CD4-positive, alpha-beta T cell treated with Interleukin-6 at 100 ng/mL for 8 hours (primary cell): ENCODE data around the gene TRAPPC5.

Experiments used
- DNase-seq: peaks from one replicate; pipeline ENCODE4 v3.0.0-alpha.2; 2020; ENCODE audit warnings: mixed read lengths, low spot score

Gene TRAPPC5

DNA sequence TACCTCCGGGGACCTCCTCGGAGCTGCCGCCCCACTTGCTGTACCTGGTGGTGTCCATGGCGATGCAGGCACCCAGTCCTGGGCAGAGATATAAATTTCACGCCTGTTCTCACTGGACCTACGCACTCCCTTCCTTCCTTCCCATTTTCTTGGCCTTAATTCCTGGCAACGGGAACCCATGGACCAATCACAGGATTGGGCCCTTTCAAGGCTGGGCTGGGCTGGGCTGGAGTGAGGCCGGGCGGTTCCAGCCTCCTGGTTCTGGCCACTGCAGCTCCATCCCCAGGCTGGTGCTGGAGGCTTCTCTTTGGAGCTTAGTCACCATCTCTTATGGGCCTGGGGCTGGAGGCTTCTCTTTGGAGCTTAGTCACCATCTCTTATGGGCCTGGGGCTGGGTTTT is 51.4 kb downstream of the TRAPPC5 start, which contains the start of gene CLEC4G:
CLEC4G (minus strand) TSS at position 66 of the 400 bp plus-strand sequence; CDS start at position 58, 8 bp downstream.
- no peak for DNase-seq

DNA sequence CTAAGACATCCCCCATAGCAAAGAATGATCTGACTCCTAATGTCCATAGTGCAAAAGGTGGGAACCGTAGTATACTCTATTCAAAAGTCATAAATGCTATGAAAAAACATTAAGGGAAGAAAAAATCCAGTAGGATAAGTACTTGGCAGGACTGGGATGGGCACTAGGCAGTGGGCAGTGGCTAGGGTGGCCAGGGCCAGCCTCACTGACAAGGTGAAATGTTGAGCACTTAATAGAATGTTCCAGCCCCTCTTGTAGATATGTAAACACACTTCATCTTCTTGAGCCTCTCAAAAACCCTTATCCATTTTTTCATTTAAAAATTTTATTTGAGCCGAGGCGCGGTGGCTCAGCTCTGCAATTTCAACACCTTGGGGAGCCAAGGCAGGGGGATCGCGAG is 52.7 kb downstream of the TRAPPC5 start:
- no peak for DNase-seq

DNA sequence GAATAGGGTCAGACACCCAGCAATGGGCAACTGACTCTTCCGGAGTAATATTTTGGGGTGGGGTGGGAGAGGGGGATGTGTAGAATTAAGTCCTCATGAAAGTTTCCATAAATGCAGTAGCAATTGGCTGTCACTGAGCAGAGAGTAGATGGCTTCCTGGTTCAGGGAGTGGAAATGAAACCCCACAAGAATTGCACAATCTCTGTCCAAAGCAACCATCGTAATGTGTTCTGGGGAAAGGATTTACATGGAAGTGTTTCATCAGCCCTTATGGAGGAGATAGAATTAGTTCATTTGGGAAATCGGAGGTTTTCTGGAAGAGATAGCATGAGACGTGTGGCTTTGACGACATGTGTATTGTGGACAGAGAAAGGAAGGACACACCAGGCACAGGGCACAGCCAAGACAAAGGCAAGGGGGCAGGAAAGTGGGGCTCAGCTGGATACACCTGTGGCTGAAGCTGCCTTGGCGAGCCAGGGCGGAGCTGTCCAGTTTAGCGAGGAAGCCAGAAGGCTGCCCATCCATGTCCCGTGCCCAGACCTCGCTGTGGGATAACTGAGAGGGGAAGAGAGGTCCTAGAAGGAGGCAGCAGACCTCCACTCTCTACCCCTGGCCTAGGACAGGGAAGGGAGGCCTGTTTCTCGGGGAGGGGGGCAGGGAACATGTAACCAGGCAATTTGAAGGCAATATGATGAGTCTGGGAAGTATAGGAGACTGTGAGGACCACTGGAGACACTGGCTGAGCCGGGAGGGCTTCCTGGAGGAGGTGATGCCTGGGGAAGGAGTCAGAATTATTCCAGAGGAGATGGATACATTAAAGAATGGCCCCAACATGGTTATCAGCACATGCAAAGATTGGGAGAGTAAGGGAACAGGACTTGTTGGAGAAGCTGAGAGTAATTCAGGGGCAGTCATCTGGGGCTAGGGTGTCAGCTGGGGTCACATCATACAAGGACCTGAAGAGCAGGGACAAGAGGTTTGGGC is 53.9 kb downstream of the TRAPPC5 start:
- no peak for DNase-seq

DNA sequence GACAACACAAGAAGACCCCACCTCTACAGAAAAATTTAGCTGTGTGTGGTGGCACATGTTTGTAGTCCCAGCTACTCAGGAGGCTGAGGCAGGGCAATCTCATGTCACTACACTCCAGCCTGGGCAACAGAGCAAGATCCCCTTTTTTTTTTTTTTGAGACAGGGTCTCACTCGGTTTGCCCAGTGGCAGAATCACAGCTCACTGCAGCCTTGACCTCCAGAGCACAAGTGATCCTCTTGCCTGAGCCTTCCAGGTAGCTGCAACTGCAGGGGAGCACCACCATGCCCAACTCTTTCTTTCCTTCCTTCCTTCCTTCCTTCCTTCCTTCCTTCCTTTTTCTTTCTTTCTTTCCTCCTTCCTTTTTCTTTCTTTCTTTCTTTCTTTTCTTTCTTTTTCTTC is 55.5 kb downstream of the TRAPPC5 start:
- DNase-seq, result no peak

DNA sequence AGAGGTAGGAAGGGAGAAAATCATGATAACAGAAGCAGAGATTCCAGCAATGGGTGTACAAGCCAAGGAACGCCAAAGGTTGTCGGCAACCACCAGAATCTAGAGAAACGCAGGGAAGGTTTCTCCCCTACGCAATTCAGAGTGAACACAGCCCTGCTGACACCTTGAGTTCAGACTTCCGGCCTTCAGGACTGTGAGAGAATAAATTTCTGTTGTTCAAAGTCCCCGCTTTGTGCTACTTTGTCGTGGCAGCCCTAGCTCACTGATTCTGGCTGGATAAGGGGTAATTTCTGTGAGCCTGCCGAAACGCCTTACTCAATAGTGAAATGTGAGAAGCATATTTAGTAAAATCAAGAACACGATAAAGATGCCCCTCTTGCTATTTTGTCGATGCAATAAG is 56.6 kb downstream of the TRAPPC5 start:
- DNase-seq, result no peak
